HL-60 (cell line): ENCODE measurements around the gene AP2B1.

Experiments used
- DNase-seq, 2 experiments: peaks; one replicate each; pipeline ENCODE4 v3.0.0-alpha.2; 2010 to 2020; ENCODE audit warnings: low read depth in 1 of 2, low spot score in 1 of 2
- H3K27ac ChIP-seq: fragments of 250-450 bp; sonication (Bioruptor Pico); replicated peaks from 2 replicates; pipeline ENCODE4 v1.5.1; 2020; ENCODE audit warnings: mild to moderate bottlenecking, moderate library complexity
- H3K27me3 ChIP-seq: fragments of 250-450 bp; sonication (Bioruptor Pico); 2 replicates; pipeline ENCODE4 v1.5.1; 2021; ENCODE audit warnings: mild to moderate bottlenecking, moderate library complexity; ENCODE audit not compliant: insufficient read depth, poor library complexity, severe bottlenecking
- H3K4me3 ChIP-seq: replicated peaks from 2 replicates; pipeline ENCODE4 v1.5.1; 2011; ENCODE audit warnings: mild to moderate bottlenecking, control low read depth, low read length; ENCODE audit not compliant: insufficient read depth
- GABPA ChIP-seq: IDR thresholded peaks from 2 replicates; pipeline ENCODE4 v1.6.1; 2012; ENCODE audit warnings: low read depth
- POLR2AphosphoS5 ChIP-seq: IDR thresholded peaks from 2 replicates; pipeline ENCODE4 v1.6.1; 2012; ENCODE audit warnings: low read depth
- SPI1 ChIP-seq: IDR thresholded peaks from 2 replicates; pipeline ENCODE4 v1.6.1; 2012; ENCODE audit warnings: low read depth, mild to moderate bottlenecking, borderline replicate concordance
- TF ChIP-seq, protein P1 (sequence below): IDR thresholded peaks from one replicate; pipeline ENCODE4 v1.5.1; 2011; ENCODE audit warnings: low read length, control low read depth, inconsistent platforms; ENCODE audit not compliant: insufficient read depth
- TF ChIP-seq, protein P2 (sequence below): IDR thresholded peaks from 2 replicates; pipeline ENCODE4 v1.6.1; 2012; ENCODE audit warnings: low read depth; ENCODE audit not compliant: insufficient replicate concordance

AP2B1 gene

DNA sequence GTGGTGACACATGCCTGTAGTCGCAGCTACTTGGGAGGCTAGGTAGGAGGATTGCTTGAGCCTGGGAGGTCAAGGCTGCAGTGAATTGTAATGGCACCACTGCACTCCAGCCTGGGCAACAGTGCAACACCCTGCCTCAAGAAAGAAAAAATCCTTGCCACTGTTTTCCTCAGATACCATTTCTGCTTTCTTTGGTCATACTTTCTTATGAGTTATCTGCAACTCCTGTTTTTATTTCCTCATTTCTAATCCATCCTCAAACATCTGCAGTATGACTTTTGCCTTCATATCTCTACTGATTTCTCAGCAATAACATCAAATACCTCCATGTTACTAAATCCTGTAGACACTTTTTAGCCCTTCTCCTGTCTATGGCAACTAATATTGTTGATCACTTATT is 3.1 kb upstream of the AP2B1 start:
- Histone ChIP-seq H3K4me3 (no peak overlapping the region), H3K27me3 (no peaks in the 10 kb centered on the region), H3K27ac (no peak overlapping the region)
- no peak for DNase-seq
- no peak for TF ChIP-seq GABPA
- TF ChIP-seq, protein P1, sequence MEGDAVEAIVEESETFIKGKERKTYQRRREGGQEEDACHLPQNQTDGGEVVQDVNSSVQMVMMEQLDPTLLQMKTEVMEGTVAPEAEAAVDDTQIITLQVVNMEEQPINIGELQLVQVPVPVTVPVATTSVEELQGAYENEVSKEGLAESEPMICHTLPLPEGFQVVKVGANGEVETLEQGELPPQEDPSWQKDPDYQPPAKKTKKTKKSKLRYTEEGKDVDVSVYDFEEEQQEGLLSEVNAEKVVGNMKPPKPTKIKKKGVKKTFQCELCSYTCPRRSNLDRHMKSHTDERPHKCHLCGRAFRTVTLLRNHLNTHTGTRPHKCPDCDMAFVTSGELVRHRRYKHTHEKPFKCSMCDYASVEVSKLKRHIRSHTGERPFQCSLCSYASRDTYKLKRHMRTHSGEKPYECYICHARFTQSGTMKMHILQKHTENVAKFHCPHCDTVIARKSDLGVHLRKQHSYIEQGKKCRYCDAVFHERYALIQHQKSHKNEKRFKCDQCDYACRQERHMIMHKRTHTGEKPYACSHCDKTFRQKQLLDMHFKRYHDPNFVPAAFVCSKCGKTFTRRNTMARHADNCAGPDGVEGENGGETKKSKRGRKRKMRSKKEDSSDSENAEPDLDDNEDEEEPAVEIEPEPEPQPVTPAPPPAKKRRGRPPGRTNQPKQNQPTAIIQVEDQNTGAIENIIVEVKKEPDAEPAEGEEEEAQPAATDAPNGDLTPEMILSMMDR = no peak
- TF ChIP-seq, protein P2, sequence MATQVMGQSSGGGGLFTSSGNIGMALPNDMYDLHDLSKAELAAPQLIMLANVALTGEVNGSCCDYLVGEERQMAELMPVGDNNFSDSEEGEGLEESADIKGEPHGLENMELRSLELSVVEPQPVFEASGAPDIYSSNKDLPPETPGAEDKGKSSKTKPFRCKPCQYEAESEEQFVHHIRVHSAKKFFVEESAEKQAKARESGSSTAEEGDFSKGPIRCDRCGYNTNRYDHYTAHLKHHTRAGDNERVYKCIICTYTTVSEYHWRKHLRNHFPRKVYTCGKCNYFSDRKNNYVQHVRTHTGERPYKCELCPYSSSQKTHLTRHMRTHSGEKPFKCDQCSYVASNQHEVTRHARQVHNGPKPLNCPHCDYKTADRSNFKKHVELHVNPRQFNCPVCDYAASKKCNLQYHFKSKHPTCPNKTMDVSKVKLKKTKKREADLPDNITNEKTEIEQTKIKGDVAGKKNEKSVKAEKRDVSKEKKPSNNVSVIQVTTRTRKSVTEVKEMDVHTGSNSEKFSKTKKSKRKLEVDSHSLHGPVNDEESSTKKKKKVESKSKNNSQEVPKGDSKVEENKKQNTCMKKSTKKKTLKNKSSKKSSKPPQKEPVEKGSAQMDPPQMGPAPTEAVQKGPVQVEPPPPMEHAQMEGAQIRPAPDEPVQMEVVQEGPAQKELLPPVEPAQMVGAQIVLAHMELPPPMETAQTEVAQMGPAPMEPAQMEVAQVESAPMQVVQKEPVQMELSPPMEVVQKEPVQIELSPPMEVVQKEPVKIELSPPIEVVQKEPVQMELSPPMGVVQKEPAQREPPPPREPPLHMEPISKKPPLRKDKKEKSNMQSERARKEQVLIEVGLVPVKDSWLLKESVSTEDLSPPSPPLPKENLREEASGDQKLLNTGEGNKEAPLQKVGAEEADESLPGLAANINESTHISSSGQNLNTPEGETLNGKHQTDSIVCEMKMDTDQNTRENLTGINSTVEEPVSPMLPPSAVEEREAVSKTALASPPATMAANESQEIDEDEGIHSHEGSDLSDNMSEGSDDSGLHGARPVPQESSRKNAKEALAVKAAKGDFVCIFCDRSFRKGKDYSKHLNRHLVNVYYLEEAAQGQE = no peak
- TF ChIP-seq SPI1 = no peak
- TF ChIP-seq POLR2AphosphoS5 = no peak

DNA sequence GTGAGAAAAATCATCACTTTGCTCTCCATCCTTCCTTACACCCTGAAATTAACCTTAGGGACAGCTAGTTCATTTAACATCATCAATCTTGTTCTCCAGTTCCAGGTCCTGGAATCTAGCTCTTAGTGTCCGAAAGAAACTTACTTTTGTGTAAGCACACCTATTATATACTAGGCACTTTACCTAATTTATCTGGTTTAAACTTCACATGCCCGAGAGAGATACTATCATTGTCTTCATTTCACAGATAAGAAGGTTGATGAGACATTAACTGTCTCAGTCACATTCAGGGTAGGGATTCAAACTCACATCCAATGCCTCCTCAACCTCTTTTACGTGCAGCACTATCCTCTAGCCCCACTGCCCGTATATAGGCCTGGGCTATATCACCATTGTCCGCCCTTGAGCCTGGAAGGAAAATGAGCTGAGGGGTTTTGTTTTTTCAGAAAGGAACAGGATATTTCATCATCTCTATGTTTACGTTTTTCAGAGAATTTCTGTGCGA is 501 bp upstream of the AP2B1 start:
- DNase-seq = no peak
- Histone ChIP-seq H3K4me3 (peak overlapping the region; percentile 84), H3K27ac (peak overlapping the region; percentile 91), H3K27me3 (no peaks in the 10 kb centered on the region)
- TF ChIP-seq POLR2AphosphoS5 = no peak
- TF ChIP-seq, protein P1 = no peak
- TF ChIP-seq, protein P2 = no peak
- no peak for TF ChIP-seq SPI1
- TF ChIP-seq GABPA = no peak

DNA sequence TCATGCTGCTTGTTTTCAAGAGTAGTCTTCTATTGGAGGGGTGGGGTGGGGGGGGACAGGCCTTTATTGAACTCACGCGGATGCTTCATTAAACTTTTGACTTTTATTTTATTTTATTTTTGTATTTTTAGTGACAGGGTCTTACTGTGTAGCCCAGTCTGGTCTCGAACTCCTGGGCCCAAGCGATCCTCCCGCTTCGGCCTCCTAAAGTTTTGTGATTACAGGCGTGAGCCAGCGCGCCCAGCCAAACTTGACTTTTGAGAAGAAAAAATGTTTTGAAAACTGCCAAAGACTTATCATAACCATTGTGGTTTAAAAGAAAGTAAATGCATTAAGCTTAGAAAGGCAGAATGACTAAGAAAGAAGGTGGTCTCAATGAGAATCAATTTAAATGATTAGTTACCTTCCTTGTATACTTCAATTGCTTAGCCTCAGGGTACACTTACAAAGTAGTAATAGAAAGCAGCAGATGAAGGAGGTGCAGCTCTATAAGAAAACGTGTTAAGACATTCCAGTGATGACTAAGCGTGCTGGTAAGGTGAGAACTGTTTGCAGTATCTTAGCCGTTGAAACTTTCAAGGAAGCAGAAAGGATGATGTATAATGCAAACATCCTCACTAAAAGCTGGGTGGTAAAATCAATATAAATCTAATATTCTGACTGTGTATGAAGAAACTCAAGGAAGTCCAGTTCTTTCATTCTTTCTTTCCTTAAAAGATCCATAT is 1.2 kb downstream of the AP2B1 start:
- Histone ChIP-seq H3K4me3 (peak overlapping the region; percentile 84), H3K27me3 (no peaks in the 10 kb centered on the region), H3K27ac (peak overlapping the region; percentile 35; the same call in 1 of the 2 replicates)
- TF ChIP-seq POLR2AphosphoS5 = no peak
- TF ChIP-seq, protein P1 = no peak
- TF ChIP-seq, protein P2 = no peak
- DNase-seq = peak; percentile 12 to 25
